ENCODE data around the gene CRACR2A.

Gene CRACR2A

DNA sequence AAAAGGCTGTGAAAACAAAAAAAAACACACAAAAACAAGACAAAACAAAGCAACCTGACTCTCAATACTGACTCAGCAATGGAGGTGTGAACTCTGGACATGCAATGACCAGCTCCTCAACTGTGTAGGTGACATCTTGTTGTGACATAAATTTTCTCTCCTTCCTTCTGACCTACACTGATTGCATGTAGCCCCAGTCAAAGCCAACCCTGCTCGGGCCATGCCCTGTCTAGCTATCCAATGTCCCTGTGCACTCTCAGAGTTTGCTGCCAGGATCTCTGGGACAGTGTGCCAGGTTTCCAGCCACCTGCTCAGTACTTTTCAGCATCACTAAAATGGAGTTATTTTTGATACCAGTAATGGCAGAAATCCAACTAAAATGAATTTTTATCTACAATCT is 18.9 kb upstream of the CRACR2A start:
- CTCF ChIA-PET = interaction anchor here (0.9 to 2.1 kb wide), 5 partner anchors 18 to 496 kb away, joined by 3 to 15 read pairs (median 4); no protein-coding TSS in a partner anchor
- DNase-seq (ENCODE audit: extremely low spot score) = no peak
- no peak for TF ChIP-seq CTCF (IDR thresholded peaks at IDR 0.05; ENCODE audit: control extremely low read depth, extremely low read depth, low read depth, missing control alignments)
- POLR2A ChIA-PET = no interaction called here

- ChIA-PET CTCF (interaction anchor here (1.4 to 2.1 kb wide), 2 partner anchors 17 to 471 kb away, joined by 4 to 15 read pairs; no protein-coding TSS in a partner anchor), POLR2A (no interaction called here)
Measured at GRCh38 chr12:3770891-3771290, 18.0 kb upstream of the CRACR2A start.

DNA sequence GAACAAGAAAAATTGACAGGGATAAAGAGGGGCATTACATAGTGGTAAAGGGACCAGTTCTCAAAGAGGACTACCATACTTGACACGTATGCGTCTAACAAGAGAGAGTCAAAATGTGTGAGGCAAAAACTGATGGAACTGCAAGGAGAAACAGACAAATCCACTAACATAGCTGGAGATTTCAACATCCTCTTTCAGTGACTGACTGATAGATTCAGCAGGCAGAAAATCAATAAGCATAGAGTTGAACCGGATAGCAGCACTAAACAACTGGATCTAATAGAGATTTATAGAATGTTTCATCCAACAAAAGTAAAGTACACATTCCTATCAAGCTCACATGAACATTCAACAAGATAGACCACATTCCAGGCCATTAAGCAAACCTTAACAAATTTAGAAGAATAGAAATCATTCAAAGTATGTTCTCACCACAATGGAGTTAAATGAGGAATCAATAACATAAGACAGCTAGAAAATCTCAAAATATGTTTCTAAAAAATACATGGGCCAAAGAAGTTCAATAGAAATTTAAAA is 16.1 kb upstream of the CRACR2A start:
- POLR2A ChIA-PET = no interaction called here
- CTCF ChIA-PET = interaction anchor here (1.2 kb wide), 1 partner anchor 468 kb away, joined by 7 read pairs; no protein-coding TSS in a partner anchor
- no peak for TF ChIP-seq CTCF (IDR thresholded peaks at IDR 0.05; ENCODE audit: control extremely low read depth, extremely low read depth, low read depth, missing control alignments)
- DNase-seq (ENCODE audit: extremely low spot score) = no peak

More at GRCh38 chr12:3770891-3771290, 18.0 kb upstream of the CRACR2A start:
- TF ChIP-seq CTCF (IDR thresholded peaks at IDR 0.05; ENCODE audit: control extremely low read depth, extremely low read depth, low read depth, missing control alignments) = no peak
- no peak for DNase-seq (ENCODE audit: extremely low spot score)

DNA sequence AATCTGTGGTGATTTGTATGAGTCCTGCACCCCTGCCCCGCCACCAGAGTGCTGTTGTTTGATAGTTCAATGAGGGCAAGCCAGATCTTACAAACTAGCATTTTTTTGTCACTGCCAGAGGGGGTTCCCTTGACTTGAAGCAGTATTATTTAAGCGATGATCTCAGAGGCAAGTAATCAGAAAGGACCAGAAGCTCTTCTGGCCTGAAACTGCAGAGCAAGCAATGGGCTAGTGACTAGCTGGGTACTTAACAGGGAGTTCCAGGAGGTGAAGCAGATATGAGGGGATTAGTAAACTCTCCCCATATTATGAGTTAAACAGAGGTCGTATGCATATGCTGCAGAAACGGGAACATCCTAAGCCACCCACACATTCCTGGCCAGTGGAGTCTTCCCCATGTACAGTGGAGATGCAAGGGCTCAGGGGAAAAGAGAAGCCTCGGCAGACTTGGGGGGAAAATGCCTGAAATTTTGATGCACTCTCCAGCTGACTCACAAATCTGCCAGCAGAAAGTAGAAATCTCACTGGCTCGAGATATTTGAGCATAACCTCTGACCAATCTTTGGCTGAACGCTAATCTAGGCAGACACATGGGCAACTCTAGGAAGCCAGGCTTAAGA is 8.3 kb upstream of the CRACR2A start:
- CTCF ChIA-PET = no interaction called here

DNA sequence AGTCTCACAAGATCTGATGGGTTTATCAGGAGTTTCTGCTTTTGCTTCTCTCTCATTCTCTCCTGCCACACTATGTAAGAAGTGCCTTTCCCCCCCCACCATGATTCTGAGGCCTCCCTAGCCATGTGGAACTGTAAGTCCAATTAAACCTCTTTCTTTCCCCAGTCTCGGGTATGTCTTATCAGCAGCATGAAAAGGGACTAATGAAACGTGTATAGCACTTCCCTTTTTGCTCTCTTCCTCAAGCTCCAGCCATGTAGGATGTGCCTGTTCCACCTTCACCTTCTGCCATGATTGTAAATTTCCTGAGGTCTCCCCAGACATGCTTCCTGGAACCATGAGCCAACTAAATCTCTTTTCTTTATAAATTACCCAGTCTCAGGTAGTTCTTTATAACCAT is 7.0 kb upstream of the CRACR2A start:
- CTCF ChIA-PET = no interaction called here
- no peak for TF ChIP-seq CTCF (IDR thresholded peaks at IDR 0.05; ENCODE audit: control extremely low read depth, extremely low read depth, low read depth, missing control alignments)
- DNase-seq (ENCODE audit: extremely low spot score) = no peak
- POLR2A ChIA-PET = no interaction called here

More for the DNA sequence above, 8.3 kb upstream of the CRACR2A start:
- no peak for DNase-seq (ENCODE audit: extremely low spot score)
- POLR2A ChIA-PET = no interaction called here
- no peak for TF ChIP-seq CTCF (IDR thresholded peaks at IDR 0.05; ENCODE audit: control extremely low read depth, extremely low read depth, low read depth, missing control alignments)

- TF ChIP-seq CTCF (IDR thresholded peaks at IDR 0.05; ENCODE audit: control extremely low read depth, extremely low read depth, low read depth, missing control alignments) = no peak
- CTCF ChIA-PET = interaction anchor here (0.6 to 2.4 kb wide), 5 partner anchors 10 to 57 kb away, joined by 3 to 7 read pairs (median 3); no protein-coding TSS in a partner anchor
- no peak for DNase-seq (ENCODE audit: extremely low spot score)
- POLR2A ChIA-PET = no interaction called here
Measured at GRCh38 chr12:3757261-3757660, 4.4 kb upstream of the CRACR2A start.
